HTERT RPE-1 (cell line): ENCODE data around the gene MGME1.

ENCODE experiments used
- in situ Hi-C: fragments of 300-500 bp; cut with MboI; formaldehyde crosslinking; loops from 4 replicates; pipeline ENCODE4 v1.14.3; 2020; ENCODE audit warnings: low sequenced_read_pairs

Gene MGME1

GRCh38 chr20:17968366-17969277 is at the start of gene MGME1, which contains the start of gene SNX5:
Gene MGME1, plus strand, starts transcription at chr20:17969018. Its CDS starts 842 bp downstream, at chr20:17969860.
Gene SNX5, minus strand, starts transcription at chr20:17968794. Its CDS starts 369 bp downstream, at chr20:17968425.
- in situ Hi-C loops, result no loop called here

- in situ Hi-C loops, result no loop called here
These were observed 49.7 kb upstream of the MGME1 start for GRCh38 chr20:17919149-17919548.

GRCh38 chr20:17921774-17922173 is 47.0 kb upstream of the MGME1 start:
- in situ Hi-C loops, result no loop called here

- in situ Hi-C loops, result no loop called here
These were observed 43.5 kb upstream of the MGME1 start for GRCh38 chr20:17925141-17925939.

GRCh38 chr20:17925940-17926300 is 42.9 kb upstream of the MGME1 start:
- in situ Hi-C loops, result no loop called here

GRCh38 chr20:17928211-17928611 is 40.6 kb upstream of the MGME1 start:
- in situ Hi-C loops, result no loop called here

- in situ Hi-C loops, result no loop called here
These were observed 40.0 kb upstream of the MGME1 start for GRCh38 chr20:17928633-17929311.

GRCh38 chr20:17931513-17931912 is 37.3 kb upstream of the MGME1 start:
- in situ Hi-C loops, result no loop called here

GRCh38 chr20:17932396-17932795 is 36.4 kb upstream of the MGME1 start:
- in situ Hi-C loops, result no loop called here

GRCh38 chr20:17933121-17933520 is 35.7 kb upstream of the MGME1 start:
- in situ Hi-C loops, result no loop called here

GRCh38 chr20:17933711-17934110 is 35.1 kb upstream of the MGME1 start:
- in situ Hi-C loops, result no loop called here

- in situ Hi-C loops, result no loop called here
These were observed 34.5 kb upstream of the MGME1 start for GRCh38 chr20:17934141-17934862.

GRCh38 chr20:17935186-17935585 is 33.6 kb upstream of the MGME1 start:
- in situ Hi-C loops, result no loop called here

- in situ Hi-C loops, result no loop called here
These were observed 33.1 kb upstream of the MGME1 start for GRCh38 chr20:17935761-17936160.

- in situ Hi-C loops, result no loop called here
These were observed 32.5 kb upstream of the MGME1 start for GRCh38 chr20:17936286-17936760.

- in situ Hi-C loops, result no loop called here
These were observed 31.8 kb upstream of the MGME1 start for GRCh38 chr20:17936761-17937732.

- in situ Hi-C loops, result no loop called here
These were observed 29.8 kb upstream of the MGME1 start for GRCh38 chr20:17938871-17939619.

GRCh38 chr20:17939622-17940223 is 29.1 kb upstream of the MGME1 start:
- in situ Hi-C loops, result no loop called here
